Upper lobe of left lung (tissue), 6 donors: Measurements from ENCODE around the gene IL36G. TPM values are rescaled to one million over a fixed set of nuclear protein-coding genes. Genes with fewer than 3 reads are reported as not detected.

Experiments
- ATAC-seq, 2 donors: fragments of 200-7000 bp; cut with Tn5 transposase; one replicate each; pipeline ENCODE4 v1.9.1; 2022; ENCODE audit warnings: mild to moderate bottlenecking in 2 of 2, moderate library complexity in 2 of 2; ENCODE audit not compliant: low FRiP score in 2 of 2
- DNase-seq, 2 donors: peaks; one replicate each; pipeline ENCODE4 v3.0.0-alpha.2; 2019 to 2020
- H3K27ac ChIP-seq, 4 donors: fragments of 200-600 bp; sonication (generic); one replicate each; pipeline ENCODE4 v1.5.1; 2016 to 2019
- H3K27me3 ChIP-seq, 4 donors: fragments of 200-600 bp; sonication (generic); one replicate each; pipeline ENCODE4 v1.5.1; 2017 to 2019
- H3K36me3 ChIP-seq, 4 donors: fragments of 200-600 bp; sonication (generic); one replicate each; pipeline ENCODE4 v1.5.1; 2016 to 2019
- H3K4me1 ChIP-seq, 4 donors: fragments of 200-600 bp; sonication (generic); one replicate each; pipeline ENCODE4 v1.5.1; 2018 to 2019
- H3K4me3 ChIP-seq, 4 donors: fragments of 200-600 bp; sonication (generic); one replicate each; pipeline ENCODE4 v1.5.1; 2017 to 2019; ENCODE audit warnings: mild to moderate bottlenecking in 2 of 4, moderate library complexity in 1 of 4
- H3K9me3 ChIP-seq, 4 donors: fragments of 200-600 bp; sonication (generic); one replicate each; pipeline ENCODE4 v1.5.1; 2018 to 2019
- EP300 ChIP-seq, 4 donors: sonication (generic); formaldehyde crosslinking; IDR thresholded peaks; one replicate each; pipeline ENCODE4 v1.5.1; 2017; ENCODE audit warnings: antibody characterized with exemption in 4 of 4, control low read depth in 2 of 4
- POLR2A ChIP-seq, 4 donors: fragments of 450-650 bp; IDR thresholded peaks; one replicate each; pipeline ENCODE4 v1.5.1; 2016 to 2017; ENCODE audit warnings: antibody characterized with exemption in 4 of 4, mild to moderate bottlenecking in 2 of 4
- POLR2AphosphoS5 ChIP-seq, 2 donors: sonication (generic); formaldehyde crosslinking; IDR thresholded peaks; one replicate each; pipeline ENCODE4 v1.5.1; 2017; ENCODE audit warnings: antibody characterized with exemption in 2 of 2
- WGBS, 2 donors: methylation state at CpG; one replicate each; pipeline ENCODE4 v1.1.5; 2017 to 2018; 5-methylcytosine and 5-hydroxymethylcytosine counted together
- total RNA-seq, 6 donors: library from RNA; depleted of rRNA in 4 of 6; stranded (reverse); fragments of >200 nt in 4 of 6; gene quantifications; one replicate each; pipeline versions ENCODE4 v1.1.0 to v1.2.1, GENCODE V29; 2016 to 2021
- TF ChIP-seq, protein P1 (sequence below), 6 experiments: fragments of 450-650 bp in 4 of 6; fragments of 200-600 bp in 2 of 6; sonication (generic) in 2 of 6; IDR thresholded peaks; one replicate each; pipeline ENCODE4 v1.5.1; 2016 to 2019; ENCODE audit warnings: antibody characterized with exemption in 6 of 6
- donor health status: DM: no; HTN: no; CAD: no; lungs with moderate emphysema.
- donor health status: DM: no; HTN: yes; CAD: no; lungs with severe emphysema.

The IL36G gene
- total RNA-seq, 6 donors from 2014 or later = not detected

DNA sequence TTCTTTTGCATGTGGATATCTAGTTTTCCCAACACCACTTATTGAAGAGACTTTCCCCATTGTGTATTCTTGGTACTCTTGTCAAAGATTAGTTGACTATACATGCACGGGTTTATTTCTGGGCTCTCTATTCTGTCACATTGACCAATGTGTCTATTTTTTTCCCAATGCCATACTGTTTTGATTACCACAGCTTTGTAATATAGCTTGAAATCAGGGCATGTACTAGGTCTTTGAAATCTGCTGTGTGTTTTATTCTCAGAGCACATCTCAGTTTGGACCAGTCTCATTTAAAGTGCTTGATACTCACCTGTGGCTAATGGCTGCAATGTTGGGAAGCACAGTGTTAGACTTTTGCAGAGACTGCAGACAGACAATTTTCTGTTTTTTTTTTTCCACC is 32.8 kb upstream of the IL36G start:
- 94% methylated on average over 1 of the region's 1 CpG for WGBS, 2 donors
- DNase-seq (no peak), ATAC-seq (no peak)
- Histone ChIP-seq H3K27ac (no peak overlapping the region), H3K4me3 (no peak overlapping the region), H3K9me3 (peaks cover 5 to 10% (median 9%) of the 10 kb centered on the region in 4 donors), H3K4me1 (peaks cover 0 to 3% (median 0%) of the 10 kb centered on the region in 4 donors), H3K36me3 (no peaks in the 10 kb centered on the region), H3K27me3 (no peaks in the 10 kb centered on the region)
- TF ChIP-seq POLR2AphosphoS5 (IDR thresholded peaks at IDR 0.05) = no peak
- TF ChIP-seq POLR2A (IDR thresholded peaks at IDR 0.05) = no peak
- TF ChIP-seq EP300 (IDR thresholded peaks at IDR 0.05) = no peak
- TF ChIP-seq, protein P1, sequence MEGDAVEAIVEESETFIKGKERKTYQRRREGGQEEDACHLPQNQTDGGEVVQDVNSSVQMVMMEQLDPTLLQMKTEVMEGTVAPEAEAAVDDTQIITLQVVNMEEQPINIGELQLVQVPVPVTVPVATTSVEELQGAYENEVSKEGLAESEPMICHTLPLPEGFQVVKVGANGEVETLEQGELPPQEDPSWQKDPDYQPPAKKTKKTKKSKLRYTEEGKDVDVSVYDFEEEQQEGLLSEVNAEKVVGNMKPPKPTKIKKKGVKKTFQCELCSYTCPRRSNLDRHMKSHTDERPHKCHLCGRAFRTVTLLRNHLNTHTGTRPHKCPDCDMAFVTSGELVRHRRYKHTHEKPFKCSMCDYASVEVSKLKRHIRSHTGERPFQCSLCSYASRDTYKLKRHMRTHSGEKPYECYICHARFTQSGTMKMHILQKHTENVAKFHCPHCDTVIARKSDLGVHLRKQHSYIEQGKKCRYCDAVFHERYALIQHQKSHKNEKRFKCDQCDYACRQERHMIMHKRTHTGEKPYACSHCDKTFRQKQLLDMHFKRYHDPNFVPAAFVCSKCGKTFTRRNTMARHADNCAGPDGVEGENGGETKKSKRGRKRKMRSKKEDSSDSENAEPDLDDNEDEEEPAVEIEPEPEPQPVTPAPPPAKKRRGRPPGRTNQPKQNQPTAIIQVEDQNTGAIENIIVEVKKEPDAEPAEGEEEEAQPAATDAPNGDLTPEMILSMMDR (IDR thresholded peaks at IDR 0.05) = no peak

- WGBS, 2 donors = 92 to 93% methylated on average over 2 of the region's 2 CpGs
- DNase-seq (no peak), ATAC-seq (no peak)
- H3K4me3 ChIP-seq = no peak overlapping the region
- no peaks in the 10 kb centered on the region for H3K36me3 ChIP-seq
- peaks cover 5 to 10% (median 9%) of the 10 kb centered on the region in 4 donors for H3K9me3 ChIP-seq
- TF ChIP-seq EP300 (IDR thresholded peaks at IDR 0.05) (no peak), POLR2A (IDR thresholded peaks at IDR 0.05) (no peak), POLR2AphosphoS5 (IDR thresholded peaks at IDR 0.05) (no peak)
- TF ChIP-seq, protein P1 (IDR thresholded peaks at IDR 0.05) = no peak
- H3K27ac ChIP-seq = no peak overlapping the region
- no peaks in the 10 kb centered on the region for H3K27me3 ChIP-seq
- H3K4me1 ChIP-seq = peaks cover 0 to 3% (median 0%) of the 10 kb centered on the region in 4 donors
These were observed 31.7 kb upstream of the IL36G start for GRCh38 chr2:112946086-112946485.

DNA sequence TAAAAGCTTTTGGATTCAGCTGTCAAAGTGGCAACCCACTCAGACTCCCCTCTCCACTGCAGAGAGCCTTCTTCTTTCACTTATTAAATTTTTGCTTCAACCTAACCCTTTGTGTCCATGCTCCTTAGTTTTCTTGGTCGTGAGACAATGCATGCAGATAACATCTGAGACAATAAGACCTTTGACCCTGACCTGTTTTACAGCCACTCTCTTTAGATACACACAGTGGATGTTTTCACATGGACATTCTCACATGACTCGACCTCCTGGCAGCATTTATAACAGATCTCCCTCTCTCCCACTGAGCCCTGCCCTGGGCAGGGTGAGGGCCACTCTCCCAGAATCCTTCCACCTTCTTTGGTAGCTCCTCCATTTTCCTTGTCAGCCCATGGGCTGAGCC is 30.4 kb upstream of the IL36G start:
- DNase-seq (no peak), ATAC-seq (no peak)
- Histone ChIP-seq H3K27me3 (no peaks in the 10 kb centered on the region), H3K9me3 (peaks cover 5 to 10% (median 9%) of the 10 kb centered on the region in 4 donors), H3K36me3 (no peaks in the 10 kb centered on the region), H3K4me3 (no peak overlapping the region), H3K4me1 (no peaks in the 10 kb centered on the region), H3K27ac (no peak overlapping the region)
- 23 to 37% methylated on average over 2 of the region's 2 CpGs for WGBS, 2 donors
- TF ChIP-seq POLR2AphosphoS5 (IDR thresholded peaks at IDR 0.05) (no peak), EP300 (IDR thresholded peaks at IDR 0.05) (no peak), POLR2A (IDR thresholded peaks at IDR 0.05) (no peak)
- TF ChIP-seq, protein P1 (IDR thresholded peaks at IDR 0.05) = no peak

DNA sequence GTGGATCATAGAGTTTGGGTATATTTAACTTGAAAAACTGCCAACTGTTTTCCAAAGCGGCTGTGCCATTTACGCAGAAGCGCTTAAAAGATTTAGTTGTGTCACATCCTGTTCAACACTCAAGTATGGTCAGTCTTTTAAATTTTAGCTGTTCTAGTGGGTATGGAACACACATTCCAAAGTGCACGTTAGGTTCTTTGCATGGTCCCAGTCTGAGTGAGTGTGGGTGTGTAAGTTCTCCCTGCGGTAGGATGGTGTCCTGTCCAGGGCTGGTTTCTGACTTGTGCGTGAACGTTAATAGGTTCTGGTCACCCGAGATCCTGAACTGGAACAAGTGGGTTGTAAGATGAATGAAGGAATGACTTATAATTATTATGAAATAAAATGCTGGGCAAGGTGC is 28.4 kb upstream of the IL36G start:
- H3K27ac ChIP-seq = no peak overlapping the region
- WGBS, 2 donors = 72 to 74% methylated on average over 8 of the region's 8 CpGs

DNA sequence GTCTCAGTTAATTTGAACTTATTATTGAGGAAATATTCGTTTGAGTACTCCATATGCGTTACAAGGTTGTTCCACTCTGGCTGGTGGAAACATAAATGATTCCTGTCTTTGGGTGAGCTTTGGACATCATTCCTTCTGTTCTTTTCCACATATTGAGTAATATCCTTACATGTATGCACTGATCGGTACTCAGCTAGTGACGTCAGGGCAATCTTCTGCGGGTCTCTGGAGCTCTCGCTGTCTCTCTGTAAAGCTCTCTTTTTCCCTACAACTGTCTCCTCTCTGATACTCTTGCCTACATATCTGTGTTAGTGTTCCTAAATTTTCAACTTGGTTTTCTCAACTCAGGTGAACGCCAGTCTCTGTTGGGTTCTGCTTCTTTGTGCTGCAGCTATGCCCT is 23.4 kb upstream of the IL36G start:
- TF ChIP-seq, protein P1 (IDR thresholded peaks at IDR 0.05) = no peak
- TF ChIP-seq POLR2AphosphoS5 (IDR thresholded peaks at IDR 0.05) (no peak), EP300 (IDR thresholded peaks at IDR 0.05) (no peak), POLR2A (IDR thresholded peaks at IDR 0.05) (no peak)
- Histone ChIP-seq H3K27me3 (no peaks in the 10 kb centered on the region), H3K27ac (no peak overlapping the region), H3K4me3 (no peak overlapping the region), H3K4me1 (no peaks in the 10 kb centered on the region), H3K36me3 (no peaks in the 10 kb centered on the region), H3K9me3 (no peaks in the 10 kb centered on the region)
- 93 to 95% methylated on average over 7 of the region's 7 CpGs for WGBS, 2 donors
- no peak for ATAC-seq
- DNase-seq = no peak

More for the DNA sequence above, 28.4 kb upstream of the IL36G start:
- peaks cover 5 to 10% (median 9%) of the 10 kb centered on the region in 4 donors for H3K9me3 ChIP-seq
- H3K4me1 ChIP-seq = no peaks in the 10 kb centered on the region
- no peaks in the 10 kb centered on the region for H3K27me3 ChIP-seq
- no peaks in the 10 kb centered on the region for H3K36me3 ChIP-seq
- no peak for ATAC-seq
- no peak for DNase-seq
- no peak overlapping the region for H3K4me3 ChIP-seq
- TF ChIP-seq EP300 (IDR thresholded peaks at IDR 0.05) = no peak
- TF ChIP-seq, protein P1 (IDR thresholded peaks at IDR 0.05) = no peak
- TF ChIP-seq POLR2AphosphoS5 (IDR thresholded peaks at IDR 0.05) = no peak
- TF ChIP-seq POLR2A (IDR thresholded peaks at IDR 0.05) = no peak
